EH (cell line): ENCODE results near the gene CACNA2D3.

Experiments used
- DNase-seq: peaks from one replicate; pipeline ENCODE4 v3.0.0-alpha.2; 2015; ENCODE audit warnings: low read depth

Gene CACNA2D3

DNA sequence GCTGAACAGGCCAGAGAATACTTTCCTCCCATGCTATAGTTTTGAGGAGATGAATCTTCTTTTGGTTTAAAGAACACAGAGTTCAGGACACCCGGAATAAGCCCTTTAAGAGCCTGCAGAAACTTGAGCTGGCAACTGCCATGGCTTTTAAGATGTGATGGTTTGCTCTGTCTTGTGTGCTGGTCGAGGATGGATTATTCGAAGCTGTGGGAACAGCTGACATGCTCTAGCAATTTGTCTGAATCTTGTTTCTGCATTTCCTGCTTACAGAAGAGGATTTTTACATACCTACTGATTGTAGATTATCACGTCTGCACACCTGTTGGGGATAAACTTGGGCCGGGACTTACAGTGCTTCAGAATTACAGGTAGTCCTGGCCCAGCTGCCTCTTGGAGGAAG, 408.6 kb downstream of the CACNA2D3 start:
- DNase-seq = no peak

DNA sequence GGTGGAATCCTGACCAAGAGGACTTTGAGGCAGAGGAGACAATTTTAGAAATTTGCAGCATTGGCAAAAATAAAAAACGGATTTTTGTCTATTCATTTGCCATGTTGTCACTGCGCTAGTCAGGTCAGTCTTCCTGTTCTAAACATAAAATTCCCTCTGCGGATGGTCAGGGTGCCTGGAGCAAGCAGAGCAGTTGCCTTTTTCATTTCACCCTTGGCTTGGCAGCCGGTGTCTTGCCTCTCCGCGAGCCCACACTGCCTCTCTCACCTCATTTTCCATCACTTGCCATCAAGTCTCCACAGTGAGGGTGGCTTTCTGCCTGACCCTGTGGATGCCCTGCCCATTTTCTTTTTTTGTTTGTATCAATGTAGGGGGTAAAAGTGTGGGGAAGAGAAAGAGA, 409.4 kb downstream of the CACNA2D3 start:
- no peak for DNase-seq

GRCh38 chr3:54533856-54534255, 411.5 kb downstream of the CACNA2D3 start:
- no peak for DNase-seq

DNA sequence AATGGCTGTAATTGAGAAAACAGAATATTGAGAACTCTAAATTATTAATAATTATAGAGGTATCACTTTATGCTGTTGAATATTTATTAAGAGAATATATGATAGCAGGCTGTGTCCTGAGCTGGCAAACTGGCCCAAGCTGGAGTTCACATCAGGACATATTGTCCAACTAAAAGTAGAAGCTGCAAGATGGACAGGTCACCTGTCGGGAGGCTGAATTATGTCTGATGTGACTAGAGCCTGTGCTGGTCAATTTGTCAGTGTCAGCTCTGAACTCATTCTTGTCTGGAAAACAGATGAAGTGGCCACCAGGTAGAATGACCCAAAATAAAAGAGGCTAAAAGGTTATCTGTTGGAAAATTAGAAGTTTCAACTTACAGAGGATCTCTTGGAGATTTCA, 413.3 kb downstream of the CACNA2D3 start:
- DNase-seq = no peak

DNA sequence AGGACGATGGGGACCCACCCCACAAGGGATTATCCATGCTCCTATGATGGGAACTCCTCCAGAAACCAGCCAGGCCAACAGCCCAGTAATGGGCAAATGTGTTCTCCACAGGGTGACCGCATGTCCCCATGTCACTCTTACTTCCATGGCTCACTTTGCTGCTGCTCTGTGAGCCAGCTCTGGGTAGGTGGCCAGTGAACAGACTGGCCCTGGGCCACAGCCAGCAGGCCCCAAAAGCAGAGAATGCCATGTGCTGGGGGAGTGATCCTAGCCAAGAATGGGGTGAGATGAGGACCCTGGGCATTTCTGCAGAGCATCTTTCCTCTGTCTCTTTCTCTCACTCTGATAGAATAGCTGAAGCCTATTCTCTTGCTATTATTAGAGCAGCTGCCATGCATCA, 414.1 kb downstream of the CACNA2D3 start:
- no peak for DNase-seq

DNA sequence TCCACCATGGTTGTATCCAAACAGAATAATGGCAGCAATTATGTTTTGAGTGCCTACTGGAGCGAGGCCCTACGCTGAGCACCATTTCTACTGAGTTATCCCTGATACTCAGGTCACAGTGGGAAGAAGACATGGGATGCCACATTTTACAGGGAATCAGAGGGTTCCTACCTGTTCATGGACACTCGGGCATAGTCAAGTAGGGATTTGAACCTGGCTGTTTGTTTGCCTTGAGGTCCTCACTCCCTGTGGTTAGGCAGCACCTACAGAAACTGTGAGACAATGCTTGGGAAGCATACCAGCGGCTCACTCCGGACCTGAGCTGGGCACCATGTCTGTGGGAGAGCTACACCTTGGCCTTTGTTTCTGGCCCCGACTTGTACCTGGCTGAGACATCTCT, 415.2 kb downstream of the CACNA2D3 start:
- no peak for DNase-seq

DNA sequence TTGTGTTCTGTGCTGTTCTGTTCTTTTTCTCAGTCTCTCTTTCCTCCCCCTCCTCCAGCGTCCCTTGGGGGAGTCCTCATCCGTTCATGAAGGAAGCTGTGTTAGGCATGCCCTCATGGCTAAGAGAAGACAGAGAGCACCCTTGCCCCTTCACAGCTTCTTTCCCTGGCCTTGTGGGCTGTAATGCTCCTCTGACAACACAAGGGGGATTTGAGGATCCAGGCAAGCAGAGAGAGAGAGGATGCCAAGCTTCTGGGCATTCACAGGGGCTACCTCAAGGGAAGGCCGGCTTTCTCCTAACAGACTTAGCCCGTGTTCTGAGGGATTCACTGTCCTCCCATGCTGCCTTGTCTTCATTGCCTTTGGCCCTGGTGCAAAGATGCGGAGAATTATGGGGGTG, 416.0 kb downstream of the CACNA2D3 start:
- no peak for DNase-seq

- no peak for DNase-seq
Observed at GRCh38 chr3:54541369-54541768, 419.0 kb downstream of the CACNA2D3 start.

DNA sequence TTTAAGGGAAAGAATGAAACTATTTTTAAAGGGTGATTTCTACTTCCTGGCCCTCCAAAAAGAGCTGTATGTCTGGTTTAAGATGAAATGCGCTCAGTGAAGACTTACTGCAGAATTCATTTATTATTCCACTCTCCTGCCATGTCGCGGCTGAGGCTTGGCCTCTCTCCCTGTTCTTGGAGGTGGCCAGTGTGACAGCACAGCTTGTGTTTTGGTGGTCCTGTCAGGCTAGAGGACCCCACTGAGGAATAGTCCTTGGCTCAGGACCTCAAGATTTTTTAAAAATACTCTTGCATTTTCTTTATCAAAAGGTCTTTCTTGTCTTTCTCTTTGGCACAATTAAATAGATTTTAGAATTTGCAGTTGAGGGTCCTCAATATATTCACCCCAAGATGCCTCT, 421.1 kb downstream of the CACNA2D3 start:
- DNase-seq = no peak

- DNase-seq = no peak
Observed at GRCh38 chr3:54547051-54547450, 424.7 kb downstream of the CACNA2D3 start.

DNA sequence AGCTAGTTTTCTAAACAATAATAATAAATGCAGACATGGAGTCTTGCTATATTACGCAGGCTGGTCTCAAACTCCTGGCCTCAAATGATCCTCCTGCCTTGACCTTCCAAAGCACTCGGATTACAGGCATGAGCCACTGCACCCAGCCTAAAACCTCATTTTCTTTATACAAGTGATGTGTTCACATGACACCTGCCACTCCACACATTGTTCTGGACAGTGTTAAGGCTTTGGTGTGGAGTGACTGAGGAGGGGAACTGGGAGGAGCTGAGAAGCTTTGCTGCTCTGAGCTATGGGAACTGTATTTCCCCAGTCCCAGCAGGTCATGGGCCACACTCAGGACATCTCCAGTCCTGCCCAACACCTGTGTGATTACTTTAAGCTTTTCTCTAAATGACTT, 425.5 kb downstream of the CACNA2D3 start:
- DNase-seq = no peak

DNA sequence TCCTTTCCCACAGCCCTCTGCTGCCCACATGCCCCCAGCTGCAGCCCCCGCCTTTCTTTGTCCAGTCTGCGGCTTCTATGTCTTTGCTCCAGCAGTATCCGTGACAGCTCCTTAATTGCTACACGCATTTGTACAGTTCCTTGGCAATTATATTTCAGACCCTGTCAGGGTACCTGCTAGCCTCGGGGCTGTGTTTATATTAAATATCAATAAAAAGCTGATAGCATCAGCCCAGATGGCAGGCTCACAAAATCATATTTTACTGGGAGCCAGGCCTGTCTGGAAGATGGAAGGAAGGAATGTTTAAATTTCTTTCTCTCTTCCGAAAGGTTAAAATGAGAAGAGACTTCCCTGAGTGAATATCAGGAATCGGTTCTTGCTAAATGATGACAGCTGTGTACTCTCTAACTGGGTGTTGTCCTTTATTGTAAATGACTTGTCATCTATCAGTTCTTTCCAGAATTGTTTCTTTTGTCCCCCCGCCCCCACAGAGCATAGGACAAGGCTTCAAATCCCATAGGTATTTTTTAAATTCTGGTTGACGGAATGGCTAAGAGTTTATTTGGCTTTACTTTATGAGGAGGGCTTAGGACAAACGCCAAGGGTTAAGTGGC, 427.4 kb downstream of the CACNA2D3 start:
- no peak for DNase-seq

DNA sequence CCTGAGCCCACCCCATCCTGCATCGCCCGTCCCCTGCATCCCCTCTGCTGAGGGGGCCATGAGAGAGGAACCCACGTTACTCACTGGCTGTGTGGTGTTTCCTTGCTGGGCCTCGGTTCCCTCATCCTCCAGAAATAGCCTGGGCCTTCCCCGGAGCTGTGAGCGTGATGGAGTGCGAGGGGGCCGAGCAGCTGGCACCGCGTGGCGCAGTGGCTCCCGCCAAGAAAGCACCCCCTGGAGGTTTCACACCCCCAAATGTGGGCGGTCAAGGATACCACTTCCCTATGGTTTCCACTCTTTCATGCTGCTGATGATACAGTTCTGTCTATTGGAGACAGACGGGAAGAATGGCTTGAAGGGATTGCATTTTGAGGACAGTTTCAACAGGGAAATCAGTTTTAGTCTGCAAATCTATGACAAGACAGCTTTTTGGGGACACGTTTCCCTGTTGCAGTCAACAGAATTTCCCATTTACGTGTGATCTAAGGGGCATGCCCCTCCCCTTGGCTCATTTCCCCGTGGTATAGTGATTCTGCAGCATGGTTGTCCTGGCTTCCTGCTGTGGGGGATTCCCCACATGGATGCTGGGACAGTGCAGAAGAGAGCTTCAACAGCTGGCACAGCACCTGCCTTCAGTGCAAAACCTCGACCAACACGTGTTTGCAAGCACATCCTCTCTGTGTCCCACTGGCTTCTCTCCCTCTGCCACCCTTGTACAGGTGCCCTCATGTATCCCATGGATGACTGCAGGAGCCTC, 428.0 kb downstream of the CACNA2D3 start:
- no peak for DNase-seq

DNA sequence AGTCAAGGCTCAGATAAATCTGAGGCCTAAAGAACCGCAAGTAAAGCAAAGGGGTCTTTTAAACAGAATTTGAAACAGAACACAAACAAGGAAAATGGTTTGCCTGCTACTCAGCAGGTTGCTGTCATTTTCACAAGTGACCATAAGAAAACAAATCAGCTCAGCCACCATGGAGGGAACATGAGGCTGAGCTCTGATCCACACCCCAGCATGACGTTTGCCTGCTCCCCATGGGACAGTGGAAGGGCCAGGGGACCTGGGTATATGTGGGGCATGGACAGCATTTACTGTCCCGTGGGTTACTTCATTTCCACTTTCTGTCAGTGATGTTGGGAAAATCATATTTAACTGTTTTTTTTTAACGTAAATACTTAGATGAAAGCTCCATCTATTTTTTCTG, 434.3 kb downstream of the CACNA2D3 start:
- no peak for DNase-seq

- no peak for DNase-seq
Observed at GRCh38 chr3:54557538-54558428, 435.4 kb downstream of the CACNA2D3 start.

- no peak for DNase-seq
Observed at GRCh38 chr3:54563501-54564200, 441.3 kb downstream of the CACNA2D3 start.

- no peak for DNase-seq
Observed at GRCh38 chr3:54564374-54564925, 442.1 kb downstream of the CACNA2D3 start.

GRCh38 chr3:54565956-54566355, 443.6 kb downstream of the CACNA2D3 start:
- no peak for DNase-seq

- DNase-seq = no peak
Observed at GRCh38 chr3:54567949-54568348, 445.6 kb downstream of the CACNA2D3 start.

GRCh38 chr3:54570008-54570407, 447.7 kb downstream of the CACNA2D3 start:
- DNase-seq = no peak

GRCh38 chr3:54572197-54572895, 450.0 kb downstream of the CACNA2D3 start:
- DNase-seq = peak; percentile 7
